Right ventricle myocardium inferior (tissue), 1 donor: ENCODE measurements around the gene HPN. TPM values are rescaled to one million over a fixed set of nuclear protein-coding genes. Genes with fewer than 3 reads are reported as not detected.

Experiments used
- ATAC-seq: fragments of 200-7000 bp; cut with Tn5 transposase; one replicate; pipeline ENCODE4 v1.9.1; 2020; ENCODE audit warnings: mild to moderate bottlenecking, moderate library complexity
- DNase-seq: peaks from one replicate; pipeline ENCODE4 v3.0.0; 2021; ENCODE audit errors: missing footprints
- intact Hi-C: fragments of 100-400 bp; cut with DNase I; formaldehyde crosslinking; loops from one replicate; pipeline ENCODE4 v1.11.0; 2022
- total RNA-seq: library from RNA; stranded (reverse); fragmentation: NEBNext Ultra II Directional; extraction: Animal tissue kit (Norgen Biotek cat#: 25700); gene quantifications from one replicate; pipeline ENCODE4 v1.2.1, GENCODE V29; 2021
- donor health status: DM: no; HTN: yes; CAD: no; lungs with severe emphysema.

Gene HPN
- total RNA-seq, 1 donor from 2014 or later: 5.5 TPM

DNA sequence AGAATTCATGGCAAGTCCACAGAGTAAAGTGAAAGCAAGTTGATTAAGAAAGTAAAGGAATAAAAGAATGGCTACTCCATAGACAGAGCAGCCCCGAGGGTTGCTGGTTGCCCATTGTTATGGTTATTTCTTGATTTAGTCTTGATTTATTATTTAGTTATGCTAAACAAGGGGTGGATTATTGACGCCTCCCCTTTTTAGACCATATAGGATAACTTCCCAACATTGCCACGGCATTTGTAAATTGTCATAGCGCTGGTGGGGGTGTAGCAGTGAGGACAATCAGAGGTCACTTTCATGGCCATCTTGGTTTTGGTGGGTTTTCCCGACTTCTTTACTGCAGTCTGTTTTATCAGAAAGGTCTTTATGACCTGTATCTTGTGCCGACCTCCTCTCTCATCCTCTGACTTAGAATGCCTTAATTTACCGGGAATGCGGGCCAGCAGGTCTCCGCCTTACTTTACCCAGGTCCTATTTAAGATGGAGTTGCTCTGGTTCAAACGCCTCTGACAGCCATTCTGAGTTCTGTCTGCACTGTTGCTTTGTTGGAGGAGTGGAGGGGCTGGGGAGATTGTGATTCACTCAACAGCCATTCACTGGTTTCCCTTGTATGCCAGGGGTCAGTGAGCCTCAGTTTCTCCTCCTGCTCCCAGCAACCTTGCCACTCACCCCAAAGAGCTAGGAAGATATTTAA lies 27.6 kb downstream of the HPN start:
- intact Hi-C loops: loop anchor here (5.0 kb wide), 1 partner anchor 198 kb away; the partner anchor contains the start of gene USF2

DNA sequence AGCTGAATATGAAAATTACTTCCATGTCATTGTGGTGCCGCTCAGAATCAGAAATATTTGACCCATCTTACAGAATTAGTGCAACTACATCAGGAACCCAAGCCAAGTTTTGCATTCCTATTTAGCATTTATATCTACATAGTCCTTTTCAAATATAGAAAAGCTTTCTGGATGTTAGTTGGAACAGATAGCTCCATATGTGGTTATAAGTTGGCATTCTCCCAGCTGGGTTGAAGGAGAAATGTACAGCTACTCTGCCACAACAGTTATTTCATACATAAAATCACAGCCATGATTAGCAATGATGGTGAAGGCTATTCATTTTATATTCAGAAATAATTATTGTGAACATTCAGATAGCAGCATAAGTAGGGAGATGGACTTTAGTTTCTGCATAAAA lies 28.2 kb downstream of the HPN start:
- intact Hi-C loops: loop anchor here (5.0 kb wide), 1 partner anchor 198 kb away; the partner anchor contains the start of gene USF2
- DNase-seq: no peak
- ATAC-seq: no peak

More for the DNA sequence above, 27.6 kb downstream of the HPN start:
- ATAC-seq (no peak), DNase-seq (no peak)

DNA sequence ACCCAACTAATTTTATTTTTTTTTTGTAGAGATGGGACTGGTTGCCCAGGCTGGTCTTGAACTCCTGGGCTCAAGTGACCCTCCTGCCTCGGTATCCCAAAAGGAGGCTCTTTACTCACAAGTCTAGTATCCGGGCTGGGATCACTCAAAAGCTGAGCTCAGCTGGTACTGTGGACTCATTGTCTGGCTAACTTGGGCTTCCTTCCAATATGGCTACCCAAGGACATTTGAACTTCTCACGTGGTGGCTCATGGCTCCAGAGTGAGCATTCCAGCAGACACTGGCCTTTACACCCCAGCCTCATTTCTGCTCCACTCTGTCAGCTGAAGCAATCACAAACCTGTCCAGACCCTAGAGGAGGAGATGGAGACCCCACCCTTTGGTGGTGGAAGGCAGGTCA lies 28.9 kb downstream of the HPN start:
- no peak for DNase-seq
- intact Hi-C loops: no loop called here

DNA sequence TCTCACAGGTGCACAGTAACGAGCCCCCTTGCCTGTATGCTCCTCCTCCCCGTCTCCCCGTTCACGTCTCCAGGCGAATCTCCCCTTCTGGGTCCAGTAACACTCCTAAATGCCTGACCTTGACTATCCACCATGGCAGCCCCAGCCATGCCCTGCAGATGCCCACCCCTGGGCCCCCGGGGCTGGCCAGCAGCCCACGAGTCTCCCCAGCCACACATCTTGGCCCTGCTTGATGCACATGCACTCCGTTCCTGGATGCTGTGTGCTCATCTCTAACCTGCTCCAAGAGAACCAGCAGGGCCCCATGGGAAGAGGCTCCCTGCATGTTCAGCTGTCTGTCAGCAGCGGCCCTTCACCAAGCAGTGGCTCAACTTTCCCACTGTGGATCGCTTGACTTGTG lies 32.0 kb downstream of the HPN start:
- intact Hi-C loops: no loop called here
- no peak for ATAC-seq
- no peak for DNase-seq

More for the DNA sequence above, 28.9 kb downstream of the HPN start:
- no peak for ATAC-seq

DNA sequence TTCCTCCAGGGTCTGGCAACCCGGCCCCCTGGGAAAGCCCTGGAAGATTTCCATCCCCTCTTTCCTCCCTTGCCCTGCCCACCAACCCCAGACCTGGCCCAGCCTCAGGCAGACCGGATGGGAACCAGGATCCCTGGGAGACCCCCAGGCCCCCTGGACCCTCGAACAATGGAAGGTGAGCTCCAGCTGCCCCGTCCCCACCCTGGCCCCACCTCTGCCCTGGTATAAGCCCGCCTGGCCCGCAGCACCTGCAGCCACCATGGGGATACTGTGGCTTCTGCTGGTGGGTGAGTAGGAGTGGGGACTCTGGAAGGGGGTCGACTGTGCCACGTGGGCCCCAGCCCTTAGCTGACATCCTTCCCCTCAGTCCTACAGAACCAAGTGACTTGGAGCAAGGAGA lies 32.4 kb downstream of the HPN start:
- intact Hi-C loops: no loop called here
- ATAC-seq (no peak), DNase-seq (no peak)

DNA sequence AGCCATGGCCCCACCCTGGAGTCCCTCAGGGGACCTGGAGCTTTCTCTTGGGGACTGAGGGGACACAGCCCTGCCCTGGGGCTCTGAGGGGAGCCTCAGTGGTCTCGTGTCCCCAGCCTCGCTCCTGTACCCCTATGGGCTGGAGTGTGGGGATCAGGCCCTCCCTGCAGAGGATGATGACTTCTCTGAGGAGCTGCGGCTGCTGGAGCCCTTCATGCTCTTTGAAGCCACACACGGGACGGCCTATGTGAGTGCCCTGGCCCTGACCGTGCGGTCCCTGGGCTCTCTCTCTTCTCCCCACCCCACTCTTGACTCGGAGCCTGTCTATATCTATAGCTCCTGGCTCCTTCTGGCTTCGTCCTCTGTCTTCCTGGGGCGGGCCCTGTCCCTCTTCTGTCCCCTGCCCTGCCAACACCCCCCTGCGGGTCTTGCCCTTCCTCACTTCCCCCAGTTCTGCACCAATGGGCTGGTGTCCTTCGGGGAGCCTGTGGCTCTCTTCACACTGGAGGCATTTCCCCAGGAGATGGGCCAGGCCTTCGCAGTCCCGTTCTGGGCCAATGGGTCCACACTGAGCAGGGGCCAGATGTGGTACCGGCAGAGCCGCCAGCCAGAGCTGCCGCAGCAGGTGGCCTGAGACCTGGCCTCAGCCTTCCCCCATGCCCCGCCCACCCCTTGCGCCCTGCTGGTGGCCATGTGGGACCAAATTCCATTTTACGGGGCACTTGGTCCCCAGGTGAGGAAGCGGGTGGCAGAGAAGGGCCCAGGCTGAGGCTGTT lies 33.1 kb downstream of the HPN start:
- ATAC-seq: no peak
- no peak for DNase-seq
- intact Hi-C loops: no loop called here

DNA sequence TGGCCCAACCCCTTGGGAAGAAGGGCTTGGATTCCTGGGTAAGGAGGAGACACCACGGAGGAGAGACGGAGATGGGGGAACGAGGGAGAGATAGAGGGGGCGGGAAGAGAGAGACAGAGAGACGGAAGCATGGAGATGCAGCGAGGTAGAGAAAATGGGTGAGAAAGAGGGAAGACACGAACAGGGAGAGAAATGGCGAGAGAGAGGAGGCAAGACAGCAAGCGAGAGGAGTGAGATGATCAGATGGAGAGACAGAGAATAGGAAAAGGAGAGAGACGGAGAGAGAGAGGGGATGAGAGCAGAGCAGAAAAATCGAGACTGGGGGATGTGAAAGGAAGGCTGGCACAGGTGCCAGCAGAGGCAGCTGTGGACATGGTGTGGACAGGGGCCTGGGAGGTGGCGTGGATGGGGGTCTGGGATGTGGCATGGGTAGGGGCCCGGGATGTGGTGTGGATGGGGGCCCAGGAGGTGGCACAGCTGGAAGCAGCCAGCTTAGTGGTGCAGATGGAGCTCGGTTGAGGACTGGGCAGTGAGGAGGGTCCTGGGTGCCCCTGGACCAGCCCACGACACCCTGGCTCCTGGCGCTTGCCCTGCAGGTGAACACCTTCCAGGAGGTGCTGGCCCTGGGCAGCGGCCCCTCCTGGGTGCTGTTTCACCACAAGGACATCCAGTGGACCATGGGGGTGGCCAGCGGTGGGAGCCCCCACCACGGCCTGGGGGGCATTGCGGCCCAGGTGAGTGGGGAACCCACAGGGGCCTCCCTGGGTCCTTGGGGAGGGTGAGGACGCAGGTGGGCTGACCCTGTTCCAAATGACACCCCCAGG lies 33.9 kb downstream of the HPN start:
- ATAC-seq (no peak), DNase-seq (no peak)
- intact Hi-C loops: no loop called here

DNA sequence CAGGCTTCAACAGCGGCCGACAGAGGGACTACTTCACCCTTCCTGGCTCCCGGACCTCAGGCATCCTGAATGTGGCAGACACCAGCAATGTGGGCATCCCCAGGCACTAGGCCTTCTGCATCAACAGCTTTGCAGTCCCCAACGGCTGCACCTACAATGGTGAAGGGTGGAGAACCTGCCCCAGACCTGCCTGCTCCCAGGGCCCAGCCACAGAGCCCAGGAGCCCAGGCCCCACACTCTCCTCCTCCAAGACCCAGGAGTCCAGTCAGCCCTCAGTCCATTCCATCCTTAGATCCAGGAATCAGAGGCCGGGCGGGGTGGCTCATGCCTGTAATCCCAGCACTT lies 34.5 kb downstream of the HPN start:
- intact Hi-C loops: no loop called here
- no peak for ATAC-seq
- DNase-seq: no peak

DNA sequence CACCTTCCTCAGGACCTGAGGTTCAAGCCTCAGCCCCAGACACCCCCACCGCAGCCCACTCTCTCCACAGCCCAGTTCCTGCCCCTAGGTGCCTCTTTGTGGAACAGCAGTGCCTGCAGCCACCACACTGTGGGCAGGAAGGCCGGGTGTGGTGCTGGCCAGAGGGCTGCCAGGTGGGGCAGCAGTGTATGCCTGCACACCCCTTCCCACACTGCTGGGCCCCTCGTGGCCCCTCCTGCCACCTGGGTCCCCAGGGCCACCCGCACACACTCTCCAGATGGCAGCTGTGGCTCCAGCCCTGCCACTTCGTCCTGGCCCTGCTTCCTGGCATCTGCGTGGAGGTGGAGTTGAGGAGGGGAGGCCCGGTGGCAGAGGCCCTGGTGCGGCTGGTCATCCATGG lies 35.1 kb downstream of the HPN start:
- no peak for DNase-seq
- no peak for ATAC-seq
- intact Hi-C loops: no loop called here

DNA sequence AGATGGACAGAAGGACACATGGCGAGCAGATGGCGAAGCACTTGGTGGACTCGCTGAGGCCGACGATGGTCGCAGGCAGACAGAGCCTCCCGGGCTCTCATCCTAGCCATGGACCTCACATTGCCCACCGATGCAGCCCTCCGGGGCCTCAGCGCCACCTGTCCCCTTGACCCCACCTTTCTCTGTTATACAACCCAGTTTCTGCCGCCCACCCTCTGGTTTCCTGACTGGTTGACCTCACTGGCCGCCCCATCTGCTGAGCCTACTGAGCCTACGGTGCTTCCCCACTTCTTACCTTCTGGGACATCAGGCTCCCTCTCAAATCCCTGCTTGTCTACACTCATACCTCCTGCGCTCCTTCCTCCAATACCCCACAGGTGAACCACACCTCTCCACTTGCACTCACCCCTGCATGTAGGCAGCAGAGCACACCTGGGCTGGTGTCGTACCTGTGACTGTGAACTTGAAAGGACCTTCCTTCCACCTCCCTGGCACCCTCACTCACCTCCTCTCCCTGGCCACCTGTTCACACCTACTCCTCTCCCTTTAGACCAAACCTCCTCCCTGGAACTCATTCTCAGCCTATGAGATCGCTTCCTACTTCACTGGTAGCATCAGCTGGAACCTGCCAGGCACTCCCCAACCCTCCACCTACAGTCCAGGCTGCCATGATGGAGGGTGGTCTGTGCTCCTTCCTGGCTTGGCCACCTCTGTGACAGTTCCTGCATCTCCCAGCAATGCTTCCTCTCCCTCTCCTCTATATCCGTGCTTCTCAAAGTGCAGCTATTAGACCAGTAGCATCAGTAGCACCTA lies 36.1 kb downstream of the HPN start:
- ATAC-seq (no peak), DNase-seq (no peak)

DNA sequence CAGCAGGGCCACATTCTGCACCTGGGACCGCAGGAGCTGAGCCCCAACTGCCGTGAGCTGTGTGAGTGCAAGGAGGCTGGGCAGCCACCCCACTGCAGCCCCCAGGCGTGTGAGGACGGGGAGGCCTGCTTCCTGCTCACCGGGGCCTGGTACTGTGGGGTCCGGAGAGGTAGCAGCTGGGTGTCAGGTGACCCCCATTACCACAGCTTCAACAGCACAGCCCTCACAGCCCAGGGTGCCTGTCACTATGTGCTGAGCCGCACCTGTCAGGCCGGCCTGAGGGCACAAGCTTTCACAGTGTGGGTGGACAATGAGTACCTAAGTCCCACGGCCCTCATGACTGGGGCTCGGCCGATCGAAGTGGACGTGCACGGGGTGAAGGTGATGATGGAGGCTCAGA lies 38.3 kb downstream of the HPN start:
- intact Hi-C loops: no loop called here
- DNase-seq (no peak), ATAC-seq (no peak)

More for the DNA sequence above, 36.1 kb downstream of the HPN start:
- intact Hi-C loops: no loop called here

DNA sequence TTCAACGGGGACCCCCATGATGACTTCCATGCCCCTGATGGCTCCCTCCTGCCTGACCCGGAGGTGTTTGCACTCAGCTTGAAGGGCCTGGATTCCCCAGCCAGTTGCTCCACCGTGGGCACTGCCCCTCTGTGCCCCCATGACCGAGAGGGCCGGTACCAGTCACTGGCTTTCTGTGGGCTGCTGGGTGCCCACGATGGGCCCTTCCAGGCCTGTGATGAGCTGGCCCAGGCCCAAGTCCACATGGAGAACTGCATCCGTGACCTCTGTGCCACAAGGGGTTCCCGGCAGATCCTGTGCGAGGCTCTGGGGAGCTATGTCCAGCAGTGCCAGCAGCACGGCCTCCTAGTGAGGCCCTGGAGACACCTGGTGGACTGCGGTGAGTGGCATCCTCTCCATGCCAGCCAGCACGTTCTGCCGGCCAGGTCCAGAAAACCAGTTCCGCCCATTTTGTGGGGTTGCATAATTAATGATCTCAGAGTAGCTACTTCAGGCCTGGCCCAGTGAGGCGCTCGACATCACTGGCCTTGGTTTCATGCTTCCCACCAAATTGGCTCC lies 39.2 kb downstream of the HPN start:
- intact Hi-C loops: no loop called here
- DNase-seq (no peak), ATAC-seq (no peak)

DNA sequence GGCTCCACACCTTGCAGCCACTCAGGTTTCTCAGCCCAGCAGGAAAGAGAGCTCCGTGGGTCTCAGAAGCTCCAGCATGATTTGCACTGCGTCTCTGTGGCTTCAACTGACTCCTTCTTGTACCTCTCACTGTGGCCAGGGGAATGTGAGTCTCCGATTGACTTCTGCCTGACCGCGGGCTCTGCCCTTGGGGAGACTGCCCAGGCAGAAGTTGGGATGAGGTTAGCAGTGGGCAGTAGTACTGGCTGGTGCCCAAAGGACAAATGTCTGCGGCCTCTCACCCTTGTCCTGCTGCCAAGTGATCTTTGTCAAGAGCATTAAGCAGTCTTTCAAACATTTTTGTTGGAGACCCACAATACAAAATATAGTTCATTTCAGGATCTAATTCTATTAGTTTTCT lies 39.7 kb downstream of the HPN start:
- no peak for ATAC-seq
- intact Hi-C loops: no loop called here
- DNase-seq: no peak

DNA sequence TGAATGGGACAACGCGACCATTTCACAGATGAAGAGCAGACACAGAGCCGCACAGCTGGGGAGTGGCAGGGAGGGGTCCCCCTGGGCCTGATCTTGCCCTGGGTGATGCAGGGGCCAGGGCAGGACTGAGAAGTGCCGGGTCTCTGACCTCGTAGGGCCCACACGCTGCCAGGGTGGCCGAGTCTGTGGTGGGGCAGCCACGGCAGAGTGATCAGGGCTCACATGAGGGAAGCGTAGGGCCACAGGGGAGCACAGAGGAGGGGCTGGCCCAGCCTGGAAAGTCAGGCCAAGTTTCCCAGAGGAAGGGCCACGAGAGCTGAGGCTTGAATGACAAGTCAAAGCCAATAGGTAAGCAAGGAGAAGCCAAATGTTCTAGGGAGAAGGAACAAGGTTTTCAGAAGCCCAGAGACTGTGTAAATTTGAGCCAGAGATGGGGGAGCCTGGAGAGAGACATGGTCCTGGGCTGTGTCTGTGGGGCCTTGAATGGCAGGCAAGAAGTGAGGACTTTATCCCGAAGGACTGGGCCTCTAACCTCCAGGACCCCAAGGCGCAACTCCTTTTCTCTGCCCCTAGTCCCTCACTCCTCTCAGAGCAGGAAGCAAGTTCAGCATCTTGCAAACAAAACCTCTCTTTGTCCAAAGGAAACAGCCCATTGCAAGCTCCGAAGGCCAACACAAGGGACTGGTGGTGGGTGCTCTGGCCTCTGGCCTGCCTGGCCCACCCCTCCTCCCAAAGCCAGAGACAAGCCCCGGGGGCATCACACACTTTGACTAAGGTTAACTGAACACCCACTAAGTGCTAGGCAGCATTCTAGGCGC lies 42.4 kb downstream of the HPN start:
- DNase-seq: no peak
- intact Hi-C loops: no loop called here
- no peak for ATAC-seq

DNA sequence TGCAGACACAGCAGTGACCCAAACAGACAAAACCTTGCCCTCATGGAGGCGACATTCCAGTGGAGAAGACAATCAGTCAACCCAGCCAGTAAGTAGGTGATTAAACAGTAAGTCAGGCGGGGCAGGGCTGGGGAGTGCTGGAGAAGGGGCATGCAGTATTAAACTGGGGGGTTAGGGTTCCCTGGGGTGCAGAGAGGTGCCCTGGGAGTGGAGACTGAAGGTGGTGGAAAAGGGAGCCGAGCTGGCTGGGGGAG lies 42.9 kb downstream of the HPN start:
- no peak for DNase-seq
- intact Hi-C loops: no loop called here
- ATAC-seq: no peak

DNA sequence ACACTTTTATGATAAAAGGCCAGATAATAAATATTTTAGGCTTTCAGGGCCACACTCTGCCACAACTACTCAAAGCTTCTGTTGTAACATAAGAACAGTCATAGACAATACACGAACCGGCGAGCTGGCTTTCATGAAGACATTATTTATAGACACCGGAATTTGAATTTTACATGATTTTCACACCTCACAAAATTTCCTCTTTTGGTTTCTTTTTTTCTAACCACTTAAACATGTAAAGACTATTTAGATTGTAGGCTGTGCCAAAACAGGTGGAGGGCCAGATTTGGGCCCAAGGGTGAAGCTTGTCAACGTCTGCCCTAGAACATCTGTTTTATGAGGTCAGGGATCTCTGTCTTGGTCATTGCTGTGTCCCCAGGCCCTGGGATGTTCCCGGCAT lies 44.4 kb downstream of the HPN start:
- no peak for ATAC-seq
- DNase-seq: no peak
- intact Hi-C loops: no loop called here

DNA sequence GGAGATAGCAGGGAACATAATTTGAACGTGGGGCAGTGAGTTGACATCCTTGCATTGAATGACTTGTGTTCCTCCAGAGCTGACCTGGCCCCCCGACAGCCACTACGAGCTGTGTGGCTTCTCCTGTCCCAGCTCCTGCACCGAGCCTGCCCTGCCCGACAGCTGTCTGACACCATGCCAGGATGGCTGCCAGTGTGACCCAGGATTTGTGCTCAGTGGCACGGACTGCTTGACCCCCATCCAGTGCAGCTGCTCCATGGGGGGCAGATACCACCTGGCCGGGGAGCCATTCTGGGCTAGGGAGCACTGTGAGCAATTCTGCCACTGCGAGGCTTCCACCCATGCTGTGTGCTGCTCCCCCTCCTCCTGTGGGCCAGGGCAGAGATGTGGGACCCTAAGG lies 44.9 kb downstream of the HPN start:
- intact Hi-C loops: no loop called here
- no peak for DNase-seq
- no peak for ATAC-seq

DNA sequence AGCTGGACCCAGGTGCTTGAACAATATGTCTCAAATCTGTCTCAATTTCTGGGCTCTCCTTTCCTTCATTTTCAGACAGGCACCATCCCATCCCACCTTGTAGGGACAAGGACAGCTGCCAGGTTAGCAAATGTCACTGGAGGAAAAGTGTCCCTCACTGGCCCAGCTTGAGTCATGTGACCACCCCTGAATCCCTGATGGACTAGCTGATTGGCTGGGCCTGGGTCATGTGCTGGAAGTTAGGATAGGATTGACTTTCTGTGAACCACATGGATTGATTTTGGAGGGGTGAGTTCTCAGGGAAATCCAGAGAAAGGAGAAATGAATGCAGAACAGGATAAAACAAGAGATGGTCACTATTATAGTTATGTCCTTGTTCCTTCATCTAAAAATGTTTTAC lies 45.9 kb downstream of the HPN start:
- intact Hi-C loops: no loop called here
- ATAC-seq (no peak), DNase-seq (no peak)
